HEK293T (cell line): ENCODE measurements around the gene GULP1.

Experiments used
- ARNT ChIP-seq: fragments of 450-650 bp; IDR thresholded peaks from 2 replicates; pipeline ENCODE4 v1.6.1; 2017; ENCODE audit warnings: mild to moderate bottlenecking
- BHLHE40 ChIP-seq: fragments of 450-650 bp; IDR thresholded peaks from 2 replicates; pipeline ENCODE4 v1.6.1; 2016; ENCODE audit warnings: mild to moderate bottlenecking, moderate library complexity, borderline replicate concordance
- ELF4 ChIP-seq: fragments of 450-650 bp; IDR thresholded peaks from 2 replicates; pipeline ENCODE4 v1.6.1; 2017; ENCODE audit warnings: antibody characterized with exemption
- FOXA1 ChIP-seq: fragments of 450-650 bp; IDR thresholded peaks from 2 replicates; pipeline ENCODE4 v1.6.1; 2016; ENCODE audit warnings: mild to moderate bottlenecking
- FOXM1 ChIP-seq: fragments of 450-650 bp; IDR thresholded peaks from 2 replicates; pipeline ENCODE4 v1.6.1; 2017; ENCODE audit warnings: mild to moderate bottlenecking, borderline replicate concordance
- L3MBTL2 ChIP-seq: fragments of 450-650 bp; conservative IDR thresholded peaks from 2 replicates; pipeline ENCODE4 v1.6.1; 2016; ENCODE audit warnings: mild to moderate bottlenecking
- LEF1 ChIP-seq: fragments of 450-650 bp; IDR thresholded peaks from 2 replicates; pipeline ENCODE4 v1.6.1; 2017; ENCODE audit warnings: mild to moderate bottlenecking, borderline replicate concordance
- NFRKB ChIP-seq: fragments of 450-650 bp; IDR thresholded peaks from 2 replicates; pipeline ENCODE4 v1.6.1; 2016; ENCODE audit warnings: mild to moderate bottlenecking, moderate library complexity
- SUZ12 ChIP-seq: fragments of 450-650 bp; IDR thresholded peaks from 2 replicates; pipeline ENCODE4 v1.6.1; 2016; ENCODE audit warnings: mild to moderate bottlenecking

DNA sequence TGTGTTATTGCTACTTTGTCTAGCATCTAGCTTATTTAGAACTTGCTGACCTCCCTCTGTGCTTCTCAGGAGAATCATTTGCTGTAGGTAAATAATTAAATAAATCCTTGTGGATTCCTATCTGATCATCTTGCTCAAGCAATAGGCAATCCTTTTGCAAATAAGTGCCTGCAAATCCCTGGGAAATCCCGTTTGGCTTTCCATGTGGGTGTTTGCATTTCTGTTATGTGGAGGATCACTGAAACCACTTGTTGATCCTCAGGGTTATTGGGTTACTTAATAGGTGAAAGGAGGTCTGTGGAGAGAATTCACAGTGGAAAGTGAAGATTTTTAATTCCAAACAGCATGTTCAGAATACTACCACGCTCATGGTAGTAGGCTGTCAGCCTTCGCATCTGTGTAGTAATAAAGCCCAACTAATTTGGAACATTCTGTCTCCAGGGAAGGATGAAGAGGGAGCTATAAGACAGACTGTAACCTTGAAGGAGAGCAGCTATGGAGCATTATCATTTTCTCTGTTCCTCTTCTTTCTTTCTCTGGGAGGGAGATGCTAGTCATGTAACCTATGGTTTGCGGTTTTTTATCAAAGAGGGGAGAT, 72.5 kb downstream of the GULP1 start:
- no peak for TF ChIP-seq ELF4
- no peak for TF ChIP-seq SUZ12
- TF ChIP-seq NFRKB, result no peak
- no peak for TF ChIP-seq FOXM1
- no peak for TF ChIP-seq BHLHE40
- TF ChIP-seq ARNT, result no peak
- no peak for TF ChIP-seq L3MBTL2
- no peak for TF ChIP-seq LEF1
- TF ChIP-seq FOXA1, result no peak
